Lower lobe of right lung (tissue), 2 donors: ENCODE measurements around the gene HMG20A. TPM values are rescaled to one million over a fixed set of nuclear protein-coding genes. Genes with fewer than 3 reads are reported as not detected.

Experiments used
- ATAC-seq, 2 donors: fragments of 200-7000 bp; cut with Tn5 transposase; one replicate each; pipeline ENCODE4 v1.9.1; 2020 to 2022; ENCODE audit warnings: mild to moderate bottlenecking in 2 of 2, moderate library complexity in 2 of 2
- DNase-seq: peaks from one replicate; pipeline ENCODE4 v3.0.0-alpha.2; 2020
- H3K27ac ChIP-seq: fragments of 200-600 bp; one replicate; pipeline ENCODE4 v1.8.0; 2022
- H3K27me3 ChIP-seq: fragments of 200-600 bp; one replicate; pipeline ENCODE4 v1.8.0; 2022; ENCODE audit warnings: low read depth
- H3K36me3 ChIP-seq: fragments of 200-600 bp; one replicate; pipeline ENCODE4 v1.8.0; 2022; ENCODE audit warnings: mild to moderate bottlenecking
- H3K4me1 ChIP-seq: fragments of 200-600 bp; one replicate; pipeline ENCODE4 v1.8.0; 2022
- H3K4me3 ChIP-seq: fragments of 200-600 bp; one replicate; pipeline ENCODE4 v1.8.0; 2022; ENCODE audit warnings: mild to moderate bottlenecking
- H3K9me3 ChIP-seq: fragments of 200-600 bp; one replicate; pipeline ENCODE4 v1.8.0; 2022
- intact Hi-C: fragments of 100-400 bp; cut with DNase I; formaldehyde crosslinking; loops from one replicate; pipeline ENCODE4 v1.11.0; 2022
- total RNA-seq: library from RNA; stranded (reverse); fragmentation: NEBNext Ultra II Directional; extraction: Animal tissue kit (Norgen Biotek cat#: 25700); gene quantifications from one replicate; pipeline ENCODE4 v1.2.1, GENCODE V29; 2021
- TF ChIP-seq, protein P1 (sequence below): fragments of 200-600 bp; IDR thresholded peaks from one replicate; pipeline ENCODE4 v1.8.0; 2022; ENCODE audit warnings: antibody characterized with exemption, mild to moderate bottlenecking
- donor health status: DM: no; HTN: yes; CAD: no; lungs with severe emphysema.

HMG20A gene
- total RNA-seq, 1 donor from 2014 or later: 40.9 TPM

DNA sequence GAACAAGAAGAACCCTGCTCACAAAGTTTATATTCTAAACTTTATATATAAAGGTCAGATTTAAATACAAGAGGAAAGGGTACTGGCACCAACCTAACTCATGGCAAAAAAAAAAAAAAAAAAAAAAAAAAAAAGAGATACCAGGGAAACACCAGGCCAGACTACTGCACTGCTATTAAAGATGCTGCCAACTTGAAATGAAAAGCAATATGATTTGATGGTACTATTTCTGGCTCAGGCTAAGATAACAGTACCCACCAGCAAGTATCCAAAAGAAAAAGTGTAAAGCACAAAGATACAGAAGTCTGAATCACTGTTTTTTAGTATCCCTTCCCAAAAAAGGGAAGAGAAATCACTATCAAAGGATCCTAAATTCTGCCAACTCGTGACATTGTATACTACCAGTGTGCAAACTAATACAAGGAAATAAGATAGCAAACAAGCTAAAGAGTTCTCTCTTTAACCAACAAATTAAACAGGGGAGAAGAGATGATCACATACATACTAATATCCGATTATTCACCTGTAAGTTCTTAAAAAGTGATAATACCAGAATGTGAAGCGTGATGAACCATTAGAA is 29.2 kb upstream of the HMG20A start:
- peaks cover 17% of the 10 kb centered on the region for H3K4me1 ChIP-seq
- DNase-seq (no peak), ATAC-seq (no peak)
- no peak overlapping the region for H3K4me3 ChIP-seq
- peaks cover 19% of the 10 kb centered on the region for H3K9me3 ChIP-seq
- TF ChIP-seq, protein P1, sequence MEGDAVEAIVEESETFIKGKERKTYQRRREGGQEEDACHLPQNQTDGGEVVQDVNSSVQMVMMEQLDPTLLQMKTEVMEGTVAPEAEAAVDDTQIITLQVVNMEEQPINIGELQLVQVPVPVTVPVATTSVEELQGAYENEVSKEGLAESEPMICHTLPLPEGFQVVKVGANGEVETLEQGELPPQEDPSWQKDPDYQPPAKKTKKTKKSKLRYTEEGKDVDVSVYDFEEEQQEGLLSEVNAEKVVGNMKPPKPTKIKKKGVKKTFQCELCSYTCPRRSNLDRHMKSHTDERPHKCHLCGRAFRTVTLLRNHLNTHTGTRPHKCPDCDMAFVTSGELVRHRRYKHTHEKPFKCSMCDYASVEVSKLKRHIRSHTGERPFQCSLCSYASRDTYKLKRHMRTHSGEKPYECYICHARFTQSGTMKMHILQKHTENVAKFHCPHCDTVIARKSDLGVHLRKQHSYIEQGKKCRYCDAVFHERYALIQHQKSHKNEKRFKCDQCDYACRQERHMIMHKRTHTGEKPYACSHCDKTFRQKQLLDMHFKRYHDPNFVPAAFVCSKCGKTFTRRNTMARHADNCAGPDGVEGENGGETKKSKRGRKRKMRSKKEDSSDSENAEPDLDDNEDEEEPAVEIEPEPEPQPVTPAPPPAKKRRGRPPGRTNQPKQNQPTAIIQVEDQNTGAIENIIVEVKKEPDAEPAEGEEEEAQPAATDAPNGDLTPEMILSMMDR: no peak
- intact Hi-C loops: no loop called here
- no peak overlapping the region for H3K27ac ChIP-seq
- no peaks in the 10 kb centered on the region for H3K27me3 ChIP-seq
- H3K36me3 ChIP-seq: no peaks in the 10 kb centered on the region

DNA sequence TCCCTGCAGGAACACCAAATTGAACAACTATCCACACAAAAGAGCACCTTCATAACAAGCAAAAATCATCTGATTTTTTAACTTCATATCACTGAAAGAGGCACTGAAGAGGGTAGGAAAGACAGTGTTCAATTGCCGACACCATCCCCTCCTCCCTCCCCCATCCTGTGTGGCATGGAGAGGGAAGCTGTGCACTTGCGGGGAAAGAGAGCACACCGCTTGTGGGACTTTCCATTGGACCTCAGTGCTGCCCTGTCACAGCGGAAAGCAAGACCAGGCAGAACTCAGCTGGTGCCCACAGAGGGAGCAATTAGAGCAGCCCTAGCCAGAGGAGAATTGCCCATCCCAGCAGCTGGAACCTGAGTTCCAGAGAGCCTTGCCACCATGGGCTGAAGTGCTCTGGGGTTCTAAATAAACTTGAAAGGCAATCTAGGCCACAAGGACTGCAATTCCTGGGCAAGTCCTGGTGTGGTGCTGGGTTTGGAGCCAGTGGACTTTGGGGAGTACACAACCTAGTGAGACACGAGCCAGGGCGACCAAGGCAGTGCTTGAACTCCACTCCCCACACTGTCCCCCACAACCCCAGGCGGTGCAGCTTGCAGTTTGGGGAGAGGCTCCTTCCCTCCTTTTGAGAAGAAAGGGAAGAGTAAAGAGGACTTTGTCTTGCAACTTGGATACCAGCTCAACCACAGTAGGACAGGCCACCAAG is 27.8 kb upstream of the HMG20A start:
- H3K36me3 ChIP-seq: no peaks in the 10 kb centered on the region
- intact Hi-C loops: no loop called here
- ATAC-seq: no peak
- no peak overlapping the region for H3K4me3 ChIP-seq
- no peak for DNase-seq
- TF ChIP-seq, protein P1: no peak
- H3K27me3 ChIP-seq: no peaks in the 10 kb centered on the region
- H3K9me3 ChIP-seq: peaks cover 21% of the 10 kb centered on the region
- peaks cover 8% of the 10 kb centered on the region for H3K4me1 ChIP-seq
- no peak overlapping the region for H3K27ac ChIP-seq

DNA sequence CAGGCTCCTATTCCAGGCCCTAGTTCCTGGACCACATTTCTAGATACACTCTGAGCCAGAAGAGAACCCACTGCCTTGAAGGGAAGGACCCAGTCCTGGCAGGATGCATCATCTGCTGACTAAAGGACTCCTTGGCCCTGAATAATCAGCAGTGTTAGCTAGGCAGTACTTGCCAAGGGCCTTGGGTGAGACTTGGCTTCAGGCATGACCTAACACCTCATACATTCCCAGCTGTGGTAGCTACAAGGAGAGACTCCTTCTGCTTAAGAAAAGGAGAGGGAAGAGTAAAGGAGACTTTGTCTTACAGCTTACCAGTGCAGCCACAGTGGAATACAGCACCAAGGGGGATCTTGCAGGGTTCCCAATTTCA is 27.2 kb upstream of the HMG20A start:
- ATAC-seq: no peak
- intact Hi-C loops: no loop called here
- H3K4me1 ChIP-seq: peaks cover 7% of the 10 kb centered on the region
- TF ChIP-seq, protein P1: no peak
- no peak overlapping the region for H3K4me3 ChIP-seq
- DNase-seq: no peak
- H3K36me3 ChIP-seq: no peaks in the 10 kb centered on the region
- H3K9me3 ChIP-seq: peaks cover 26% of the 10 kb centered on the region
- no peaks in the 10 kb centered on the region for H3K27me3 ChIP-seq
- H3K27ac ChIP-seq: no peak overlapping the region

DNA sequence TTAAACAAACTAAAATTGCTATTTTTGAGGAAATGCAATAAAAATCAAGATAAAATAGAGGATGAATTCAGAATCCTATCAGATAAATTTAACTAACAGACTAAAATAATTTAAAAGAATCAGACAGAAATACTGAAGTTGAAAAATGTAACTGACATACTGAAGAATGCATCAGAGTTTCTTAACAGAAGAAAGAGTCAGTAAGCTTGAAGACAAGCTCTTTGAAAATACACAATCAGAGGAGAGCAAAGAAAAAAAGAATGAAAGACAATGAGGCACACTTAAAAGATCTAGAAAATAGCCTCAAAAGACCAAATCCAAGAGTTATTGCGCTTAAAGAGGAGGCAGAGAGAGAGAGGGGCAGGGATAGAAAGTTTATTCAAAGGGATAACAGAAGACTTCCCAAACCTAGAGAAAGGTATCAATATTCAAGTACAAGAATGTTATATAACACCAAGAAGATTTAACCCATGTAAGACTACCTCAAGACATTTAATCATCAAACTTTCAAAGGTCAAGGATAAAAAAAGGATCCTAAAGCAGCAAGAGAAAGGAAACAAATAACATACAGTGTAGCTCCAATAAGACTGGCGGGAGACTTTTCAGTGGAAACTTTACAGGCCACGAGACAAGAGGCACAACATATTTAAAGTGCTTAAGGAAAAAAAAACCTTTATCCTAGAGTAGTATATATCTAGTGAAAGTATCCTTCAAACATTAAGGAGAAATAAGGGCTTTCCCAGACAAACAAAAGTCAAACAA is 25.5 kb upstream of the HMG20A start:
- H3K4me3 ChIP-seq: no peak overlapping the region
- intact Hi-C loops: no loop called here
- peaks cover 7% of the 10 kb centered on the region for H3K4me1 ChIP-seq
- H3K9me3 ChIP-seq: peaks cover 44% of the 10 kb centered on the region
- H3K27me3 ChIP-seq: no peaks in the 10 kb centered on the region
- DNase-seq (no peak), ATAC-seq (no peak)
- H3K27ac ChIP-seq: no peak overlapping the region
- TF ChIP-seq, protein P1: no peak
- no peaks in the 10 kb centered on the region for H3K36me3 ChIP-seq

DNA sequence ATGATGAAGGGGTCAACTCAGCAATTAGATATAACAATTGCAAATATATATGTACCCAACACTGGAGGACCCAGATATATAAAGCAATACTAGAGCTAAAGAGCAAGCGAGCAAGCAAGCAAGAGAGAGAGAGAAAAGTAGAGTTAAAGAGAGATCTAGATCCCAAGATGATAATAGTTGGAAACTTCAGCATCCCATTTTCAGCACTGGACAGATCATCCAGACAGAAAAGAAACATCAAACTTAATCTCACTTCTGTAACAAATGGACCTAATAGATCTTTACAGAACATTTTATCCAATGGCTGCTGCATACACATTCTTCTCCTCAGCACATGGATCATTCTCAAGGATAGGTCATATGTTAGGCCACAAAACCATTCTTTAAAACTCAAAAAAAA is 24.0 kb upstream of the HMG20A start:
- no peak for ATAC-seq
- no peaks in the 10 kb centered on the region for H3K36me3 ChIP-seq
- H3K27ac ChIP-seq: no peak overlapping the region
- no peaks in the 10 kb centered on the region for H3K27me3 ChIP-seq
- H3K4me1 ChIP-seq: no peaks in the 10 kb centered on the region
- peaks cover 46% of the 10 kb centered on the region for H3K9me3 ChIP-seq
- TF ChIP-seq, protein P1: no peak
- intact Hi-C loops: no loop called here
- no peak for DNase-seq
- H3K4me3 ChIP-seq: no peak overlapping the region
